ACHN (cell line): ENCODE data around the gene FRAS1.
"Not testable (repeated sequence)": the region's sequence is repeated elsewhere in the genome, so short reads cannot be mapped to it uniquely, and the experiment has no call there.

ENCODE experiments used
- DNase-seq: peaks from one replicate; pipeline ENCODE4 v3.0.0-alpha.2; 2015
- in situ Hi-C: cut with HindIII; loops from 2 replicates; pipeline ENCODE4 v1.10.0; 2017; ENCODE audit warnings: low sequenced_read_pairs, low pct_ligation_motif_present, low pct_unique_long_range_greater_than_20kb

The FRAS1 gene

DNA sequence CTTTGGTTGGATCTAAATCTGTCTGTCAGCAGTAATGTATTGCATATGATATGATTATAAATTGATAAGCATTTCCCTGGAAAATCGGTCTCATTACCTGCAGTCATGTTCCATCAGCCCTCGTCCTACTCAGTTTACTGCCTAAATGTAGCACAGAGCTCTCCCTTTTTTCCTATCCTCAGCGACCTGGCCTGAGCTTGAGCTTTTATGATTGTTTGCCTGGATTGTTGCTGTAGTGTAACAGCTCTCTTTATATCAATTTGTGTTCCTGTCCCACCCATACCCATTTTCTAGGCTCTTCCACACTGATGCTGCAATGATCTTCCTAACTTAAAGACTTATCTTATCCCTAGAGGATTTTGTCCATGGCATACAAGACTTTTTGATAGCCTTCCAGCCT is 95.7 kb downstream of the FRAS1 start:
- in situ Hi-C loops: no loop called here
- DNase-seq: no peak

DNA sequence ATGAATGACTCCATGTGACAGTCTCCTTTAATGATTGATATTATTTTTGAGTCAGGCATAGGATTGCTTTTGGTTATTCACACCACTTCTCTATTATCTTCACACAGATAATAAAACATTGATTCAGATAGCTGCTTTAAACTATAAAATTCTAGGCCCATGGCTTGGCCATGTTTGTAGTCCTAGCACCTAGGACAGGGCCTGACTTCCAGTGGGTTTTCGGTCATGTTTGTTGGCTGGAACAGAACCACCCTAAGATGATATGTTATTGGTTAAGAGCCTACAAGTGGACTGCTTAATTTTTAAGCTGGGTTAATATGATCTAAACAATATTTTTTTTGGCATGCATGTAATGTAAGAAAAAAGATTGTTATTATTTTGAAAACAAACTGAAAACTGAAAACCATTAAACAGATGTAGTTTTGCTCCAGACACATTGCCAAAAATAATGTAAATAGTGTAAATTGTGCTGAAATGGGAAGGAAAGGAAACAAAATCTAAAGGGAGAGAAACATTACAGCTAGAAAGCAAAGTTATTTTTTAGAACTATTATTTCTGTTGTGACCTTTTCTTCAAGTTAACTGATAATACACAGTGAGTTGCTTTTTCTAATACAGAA is 98.0 kb downstream of the FRAS1 start:
- in situ Hi-C loops: no loop called here
- no peak for DNase-seq

DNA sequence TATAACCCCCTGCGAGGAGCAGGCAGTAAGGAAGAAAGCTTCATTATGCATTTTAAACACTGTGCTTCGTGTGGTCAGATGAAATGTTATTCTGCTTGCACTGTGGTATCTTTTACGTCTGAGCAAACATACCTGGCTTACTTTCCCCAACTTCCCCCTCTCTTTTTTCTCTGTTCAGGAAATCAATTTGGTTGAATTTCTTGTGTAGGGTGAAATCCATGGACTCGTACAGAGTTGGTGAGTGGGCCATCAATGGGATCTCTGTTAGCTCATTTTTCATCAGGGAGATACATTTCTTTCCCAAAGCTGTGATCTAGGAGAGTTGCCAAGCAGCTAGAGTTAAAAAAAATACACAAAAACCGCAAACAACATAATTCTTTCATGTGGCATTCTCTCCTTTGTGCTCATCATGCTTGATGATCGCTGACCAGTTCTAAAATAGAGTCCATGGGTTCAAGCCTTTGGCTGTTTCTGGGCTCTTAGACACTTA is 98.5 kb downstream of the FRAS1 start:
- in situ Hi-C loops: no loop called here
- DNase-seq: no peak

DNA sequence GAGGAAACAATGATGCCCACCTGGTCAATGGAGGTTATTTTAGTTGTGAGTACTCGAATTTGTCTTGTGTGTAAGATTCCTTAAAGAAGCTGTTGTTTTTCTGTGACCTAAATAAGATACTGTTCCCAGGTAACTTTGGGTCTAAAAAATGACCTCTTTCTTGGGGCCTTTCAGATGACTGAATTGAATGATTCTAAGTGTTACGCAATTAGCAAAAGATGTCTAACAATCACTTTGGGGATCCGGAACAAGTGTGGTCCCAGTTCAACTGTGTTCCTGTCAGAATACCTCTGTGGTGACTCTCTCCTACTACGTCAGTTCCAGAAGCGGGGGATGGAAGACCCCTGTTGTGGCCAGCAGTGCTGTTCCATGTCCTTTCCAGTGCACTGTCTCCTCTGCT is 99.4 kb downstream of the FRAS1 start:
- in situ Hi-C loops: no loop called here

DNA sequence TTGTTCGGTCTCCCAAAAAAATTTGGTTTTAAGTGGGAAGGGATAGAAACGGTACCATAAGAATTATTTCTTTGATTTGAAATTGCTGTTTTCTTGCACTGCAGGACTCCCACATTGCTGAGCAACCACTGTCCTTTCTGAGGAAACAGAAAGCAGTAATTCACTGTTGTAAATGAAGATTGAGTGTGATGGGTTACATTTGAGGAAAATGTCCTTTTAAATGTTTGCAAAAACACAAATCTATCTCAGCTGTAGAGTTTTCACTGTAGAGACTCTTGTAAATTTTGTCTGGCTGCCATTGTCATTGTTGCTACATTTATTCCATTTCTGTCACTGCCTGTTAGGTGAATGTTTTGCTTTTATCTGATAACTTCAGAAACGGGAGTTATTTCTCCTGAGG is 105.2 kb downstream of the FRAS1 start:
- in situ Hi-C loops: no loop called here
- DNase-seq: no peak

More for the DNA sequence above, 99.4 kb downstream of the FRAS1 start:
- no peak for DNase-seq

DNA sequence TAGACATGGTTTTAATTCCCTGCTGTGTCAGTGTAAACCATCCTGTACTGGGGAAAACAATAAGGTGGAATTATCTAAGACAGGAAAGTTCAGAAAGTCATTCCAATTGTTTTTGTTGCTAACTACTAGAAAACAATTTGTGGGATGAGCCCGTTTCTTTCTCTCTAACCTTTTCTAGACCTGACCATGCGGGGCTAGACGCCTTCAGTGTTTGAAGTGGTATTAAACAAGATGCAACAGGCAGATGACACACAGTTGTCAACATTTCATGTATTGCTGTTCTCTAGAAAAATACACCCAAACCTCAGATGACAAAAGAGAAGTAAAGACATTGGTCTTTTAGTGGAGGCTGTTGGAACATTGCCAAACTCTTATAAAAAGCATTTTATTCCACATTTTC is 105.7 kb downstream of the FRAS1 start:
- DNase-seq: no peak
- in situ Hi-C loops: no loop called here

DNA sequence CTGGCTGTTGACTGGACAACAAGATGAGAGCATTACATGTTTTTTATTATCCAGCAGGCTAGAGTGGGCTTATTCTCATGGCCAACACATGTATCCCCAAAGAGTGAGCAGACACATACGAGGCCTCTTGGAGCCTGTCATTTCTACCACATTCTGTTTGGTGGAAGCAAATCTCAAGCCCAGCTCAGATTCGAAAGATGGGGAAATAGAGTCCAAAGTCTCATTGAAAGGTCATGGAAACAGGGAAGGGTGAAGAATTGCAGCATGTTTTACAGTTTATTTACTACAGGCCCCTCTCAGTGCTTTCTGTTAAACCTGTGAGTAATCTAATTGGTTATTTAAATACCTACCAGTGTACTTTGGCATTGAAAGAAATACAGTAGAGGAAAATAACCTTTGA is 108.6 kb downstream of the FRAS1 start:
- in situ Hi-C loops: no loop called here
- no peak for DNase-seq

DNA sequence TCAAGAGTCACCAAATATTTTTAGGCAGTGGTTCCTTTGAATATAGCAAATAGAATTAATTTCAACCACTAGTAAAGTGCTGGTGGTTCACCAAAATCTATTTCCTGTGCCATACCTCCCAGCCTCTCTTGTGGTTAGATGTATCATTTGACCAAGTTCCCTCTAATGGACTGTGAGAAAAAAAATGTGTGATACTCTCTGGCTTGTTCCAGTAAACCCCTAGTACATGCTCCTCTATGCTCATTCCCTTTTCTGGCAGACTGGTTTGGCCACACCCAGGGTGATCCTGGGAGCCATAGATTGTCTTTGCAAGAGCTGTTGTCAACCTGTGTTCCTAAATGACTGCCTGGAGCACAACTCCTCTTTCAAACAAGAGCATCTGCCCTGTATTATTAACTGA is 109.5 kb downstream of the FRAS1 start:
- no peak for DNase-seq
- in situ Hi-C loops: no loop called here

DNA sequence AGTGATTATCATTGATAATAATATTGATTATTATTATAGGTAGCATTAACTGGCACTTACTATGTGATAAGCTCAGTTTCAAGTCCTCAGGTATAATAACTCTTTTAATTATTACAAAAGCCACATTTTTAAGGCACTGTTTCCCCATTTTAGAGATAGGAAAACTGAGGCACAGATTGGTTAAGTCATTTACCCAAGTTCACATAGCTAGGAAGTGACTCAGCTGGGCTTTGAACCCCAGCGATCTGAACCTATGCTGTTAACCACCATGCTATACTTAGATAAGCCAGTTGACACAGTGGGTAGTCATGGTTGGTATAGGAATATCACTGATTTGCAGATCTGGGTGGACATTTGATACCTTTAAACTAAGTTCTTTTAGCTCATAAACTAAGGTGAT is 110.4 kb downstream of the FRAS1 start:
- in situ Hi-C loops: no loop called here
- DNase-seq: no peak

DNA sequence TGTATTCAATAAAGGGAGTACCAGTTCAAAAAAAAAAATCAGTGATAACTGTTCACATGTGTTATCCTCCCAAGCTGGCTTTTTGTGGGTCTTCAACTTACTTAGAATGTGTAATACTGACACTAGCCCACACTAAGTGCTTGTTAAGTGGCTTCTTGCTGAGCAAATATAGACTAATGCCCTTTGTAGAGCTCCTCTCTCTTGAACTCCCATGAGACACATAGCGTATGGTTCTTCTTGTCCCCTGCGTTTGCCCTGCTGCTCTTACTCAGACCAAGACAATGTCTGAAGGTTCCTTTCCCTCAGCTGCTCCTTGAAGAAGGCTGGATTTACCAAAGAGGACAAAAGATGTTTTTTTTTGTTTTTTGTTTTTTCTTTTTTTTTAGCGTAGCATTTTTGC is 110.9 kb downstream of the FRAS1 start:
- in situ Hi-C loops: no loop called here
- DNase-seq: no peak

DNA sequence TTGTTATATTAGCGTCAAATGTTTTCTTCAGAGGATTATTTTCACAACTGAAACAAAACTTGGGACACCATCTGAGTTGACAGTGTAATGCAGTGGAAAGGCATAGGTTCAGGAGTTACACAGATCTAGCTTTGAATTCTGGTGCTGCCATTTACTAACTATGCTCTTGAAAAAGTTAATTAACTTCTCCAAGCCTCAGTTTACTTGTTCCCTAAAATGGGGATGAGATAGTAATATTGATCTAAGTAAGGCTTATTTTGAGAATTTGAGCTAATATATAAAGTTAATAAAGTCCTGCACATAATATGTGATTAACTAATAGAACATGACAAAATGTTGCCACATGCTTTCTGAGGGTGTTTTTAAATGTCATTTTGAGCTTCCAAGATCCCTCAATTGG is 112.6 kb downstream of the FRAS1 start:
- no peak for DNase-seq
- in situ Hi-C loops: no loop called here

DNA sequence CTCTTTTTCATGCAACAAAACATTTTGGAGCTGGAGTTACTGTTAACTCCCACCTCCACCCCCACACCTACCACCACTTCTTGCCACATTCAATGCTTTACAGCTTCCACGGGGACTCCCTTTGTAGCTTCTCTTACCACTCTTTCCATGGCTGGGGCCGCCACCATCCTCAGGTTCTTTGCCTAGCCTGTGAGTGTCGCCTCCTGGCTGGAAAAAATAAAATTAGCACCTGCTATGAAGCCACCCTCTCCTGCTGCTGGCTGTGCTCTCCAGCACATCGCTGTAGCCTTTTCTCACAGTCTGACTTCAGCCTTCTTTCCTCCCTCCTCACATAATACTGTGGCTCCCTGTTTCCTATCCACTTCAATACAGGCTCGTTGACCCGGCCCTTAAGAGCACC is 114.4 kb downstream of the FRAS1 start:
- no peak for DNase-seq
- in situ Hi-C loops: no loop called here

DNA sequence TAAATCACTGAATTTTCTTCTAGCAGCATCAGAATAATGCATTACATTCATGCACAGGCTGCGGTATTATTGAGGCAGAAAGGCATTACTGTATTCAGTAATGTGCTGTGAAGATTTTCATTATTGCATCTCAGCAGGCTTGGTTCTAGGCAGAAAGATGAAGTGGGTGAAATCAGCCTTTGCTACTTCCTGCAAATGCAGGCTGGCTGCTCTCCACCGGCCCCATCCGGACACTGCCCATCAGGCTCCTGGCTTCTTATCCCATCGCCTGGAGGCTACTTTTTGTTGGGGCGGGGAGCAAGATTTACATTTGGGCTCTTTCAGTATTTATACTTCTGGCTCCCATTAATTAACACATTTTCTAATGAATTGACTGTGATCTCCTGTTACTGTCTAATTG is 117.8 kb downstream of the FRAS1 start:
- in situ Hi-C loops: no loop called here
- no peak for DNase-seq

DNA sequence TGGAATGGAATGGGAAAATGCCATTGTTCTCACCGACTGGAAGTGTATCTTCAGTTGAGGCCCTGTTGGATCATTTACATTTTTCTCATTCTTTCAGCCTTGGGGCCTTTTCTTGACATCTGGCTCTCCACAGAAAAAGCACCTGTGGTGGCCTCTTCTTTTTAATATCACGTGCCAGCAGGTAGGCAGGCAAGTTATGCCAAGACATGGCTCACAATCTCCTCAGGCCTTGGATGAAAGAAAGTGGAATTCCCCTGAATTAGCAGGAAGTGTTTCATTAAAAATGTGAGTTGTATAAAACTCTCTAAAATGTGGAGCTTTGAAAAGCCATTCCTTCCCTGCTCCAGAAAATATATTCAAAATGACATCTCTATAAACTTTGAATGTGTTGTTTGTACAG is 122.1 kb downstream of the FRAS1 start:
- in situ Hi-C loops: no loop called here
- DNase-seq: no peak

DNA sequence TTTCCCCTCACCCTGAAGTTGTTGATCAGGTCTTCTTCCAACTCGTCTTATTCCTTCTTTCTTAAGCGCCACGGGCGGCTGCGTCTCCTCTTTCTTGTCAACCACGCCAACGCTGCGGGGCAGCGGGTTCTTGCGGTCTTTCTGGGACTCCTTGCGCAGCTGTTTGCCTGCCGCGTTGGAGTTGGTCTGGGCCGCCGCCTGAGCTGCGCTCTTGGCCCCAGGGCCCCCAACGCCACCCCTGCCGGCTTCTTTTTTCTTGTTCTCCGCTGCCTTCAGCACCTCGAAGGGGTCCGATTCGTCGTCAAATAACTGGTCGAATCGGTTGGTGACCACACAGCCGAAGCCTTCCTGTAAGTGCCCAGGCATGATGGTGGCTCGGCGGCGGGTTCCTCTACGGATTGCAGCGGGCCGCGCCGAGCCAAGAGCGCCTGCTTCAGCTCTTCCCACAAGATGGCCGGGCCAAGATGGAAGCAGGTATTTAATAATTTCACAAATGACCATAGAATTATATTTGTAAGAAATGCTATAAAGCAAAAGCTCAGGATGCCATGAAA is 124.6 kb downstream of the FRAS1 start:
- in situ Hi-C loops: not testable (repeated sequence)

DNA sequence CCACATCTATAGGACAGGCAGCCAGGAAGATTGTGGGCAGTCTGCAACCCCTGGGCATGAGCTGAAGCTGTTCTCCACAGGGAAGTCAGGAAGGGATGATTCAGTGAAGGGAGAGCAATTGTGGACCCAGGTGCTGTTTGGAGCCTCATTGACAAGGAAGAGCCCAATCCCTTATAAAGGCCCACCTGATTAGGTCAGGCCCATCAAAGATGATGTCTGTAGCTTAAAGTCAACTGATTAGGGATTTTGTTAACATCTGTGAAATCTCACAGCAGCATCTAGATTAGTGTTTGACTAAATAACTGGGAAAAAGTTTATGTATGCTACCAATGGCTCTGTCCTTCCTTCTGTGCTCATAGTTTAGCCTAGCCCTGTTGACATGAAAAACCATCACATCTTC is 127.5 kb downstream of the FRAS1 start:
- in situ Hi-C loops: no loop called here
- DNase-seq: no peak

More for the DNA sequence above, 124.6 kb downstream of the FRAS1 start:
- not testable (repeated sequence) for DNase-seq

DNA sequence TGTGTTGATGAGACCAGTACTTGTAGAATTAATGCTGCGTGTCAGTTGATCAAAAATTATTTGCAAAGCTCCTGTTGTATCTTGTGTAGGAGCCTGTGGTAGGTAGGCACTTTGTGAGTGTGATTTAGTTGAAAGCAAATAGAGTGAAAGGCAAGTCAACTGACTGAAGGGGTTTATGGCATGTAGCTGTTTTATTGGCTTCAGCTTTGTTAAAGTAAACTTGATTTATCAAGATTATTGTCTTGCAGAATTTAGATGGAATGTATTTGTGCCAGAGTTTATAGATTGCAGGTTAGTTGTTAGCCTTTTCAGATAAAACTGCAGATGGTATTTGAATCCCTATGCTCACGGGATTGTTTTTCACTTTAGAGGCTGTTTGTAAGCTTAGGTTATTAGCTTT is 128.0 kb downstream of the FRAS1 start:
- DNase-seq: no peak
- in situ Hi-C loops: no loop called here

DNA sequence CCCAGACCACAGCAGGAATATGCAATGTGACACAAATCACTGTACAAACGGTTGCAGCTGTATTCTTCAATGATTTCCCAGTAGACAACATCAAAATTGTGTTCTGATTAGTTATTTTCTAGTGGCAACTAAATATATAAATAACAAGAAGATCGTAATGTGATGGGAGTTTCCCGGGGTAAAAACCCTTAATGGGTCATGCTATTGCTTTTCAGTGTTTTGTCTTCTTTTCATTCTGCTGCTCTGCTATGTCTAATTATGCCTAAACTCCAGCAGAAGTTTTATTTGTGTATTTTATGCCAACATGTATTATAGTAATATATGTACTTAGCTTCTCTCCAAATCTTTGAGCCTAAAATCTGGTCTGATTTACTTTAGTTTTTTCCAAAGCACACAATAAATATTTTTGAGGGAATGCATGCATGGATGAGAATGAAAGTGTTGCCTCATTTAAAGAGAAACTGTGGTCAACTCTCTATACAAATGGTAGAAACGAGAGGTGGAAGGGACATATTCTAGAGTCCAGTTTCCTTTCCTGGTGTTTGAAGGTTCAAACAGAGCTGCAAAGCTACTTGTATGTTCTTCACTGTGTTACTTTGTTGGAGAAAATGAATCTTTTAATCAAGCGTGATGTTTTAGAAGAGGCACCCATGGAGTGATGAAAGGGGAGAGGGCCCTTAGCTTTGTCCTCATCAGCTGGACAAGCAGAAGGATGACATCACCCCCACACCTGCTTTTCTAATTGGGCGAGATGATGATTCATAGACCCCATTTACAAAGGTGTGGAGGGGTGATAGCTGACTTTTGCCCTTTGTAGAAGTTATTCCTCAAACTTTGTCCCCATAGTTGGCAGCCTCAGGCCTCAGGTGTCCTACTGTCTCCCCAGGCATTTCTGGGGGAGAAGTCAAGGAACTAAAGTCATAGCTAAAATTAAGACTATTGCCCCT is 129.7 kb downstream of the FRAS1 start:
- in situ Hi-C loops: no loop called here
- DNase-seq: no peak

DNA sequence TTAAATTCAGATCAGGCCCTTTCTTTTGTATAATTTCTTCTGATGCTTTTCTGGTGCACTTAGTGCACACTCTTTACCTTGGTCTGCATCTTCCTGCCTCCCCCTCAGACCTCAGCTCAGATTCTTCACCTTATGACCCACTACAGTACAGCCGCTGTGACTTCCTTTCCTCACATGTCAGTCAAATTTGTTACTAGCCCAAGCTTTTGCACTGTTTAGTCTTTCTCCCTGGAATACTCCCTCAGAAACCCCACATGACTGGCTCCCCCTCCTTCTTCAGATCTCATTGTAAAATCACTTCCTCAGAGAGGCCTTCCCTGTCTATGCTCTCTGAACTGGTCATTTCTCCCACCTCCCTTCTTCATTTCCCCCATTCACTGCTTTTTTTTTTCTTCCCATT is 132.9 kb downstream of the FRAS1 start:
- in situ Hi-C loops: no loop called here
- DNase-seq: no peak

DNA sequence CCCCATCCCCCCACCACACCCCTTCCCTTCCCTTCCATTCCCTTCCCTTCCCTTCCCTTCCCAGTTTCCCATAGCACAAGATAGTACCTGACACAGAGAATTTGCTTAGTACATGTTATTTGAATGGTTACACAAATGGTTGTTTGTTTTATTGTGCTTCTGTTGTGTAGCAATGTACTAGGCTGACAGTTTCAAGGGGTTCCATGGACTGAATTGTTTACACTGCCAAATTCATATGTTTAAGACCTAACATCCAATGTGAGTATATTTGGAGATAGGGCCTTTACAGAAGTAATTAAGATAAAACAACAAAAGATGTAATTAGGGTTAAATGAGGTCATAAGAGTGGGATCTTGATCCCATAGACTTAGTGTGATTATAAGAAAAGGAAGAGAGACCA is 133.5 kb downstream of the FRAS1 start:
- DNase-seq: no peak
- in situ Hi-C loops: no loop called here
